Measurements from ENCODE around the gene PLXND1.

GRCh38 chr3:129621626-129622225 lies 15.2 kb upstream of the PLXND1 start:
- TF ChIP-seq YY1 (IDR thresholded peaks at IDR 0.05; ENCODE audit: insufficient read depth, insufficient read length) (no peak), ZNF274 (IDR thresholded peaks at IDR 0.05; ENCODE audit: low read depth, low read length) (no peak)

Data from NT2/D1 (cell line).